WI38 (cell line): ENCODE data around the gene DDC.
"Not testable (repeated sequence)": the region's sequence is repeated elsewhere in the genome, so short reads cannot be mapped to it uniquely, and the experiment has no call there.

Experiments used
- H3K4me3 ChIP-seq: 2 replicates; pipeline ENCODE4 v1.5.1; 2011; ENCODE audit warnings: low read depth, mild to moderate bottlenecking, control low read depth, low read length
- TF ChIP-seq, protein P1 (sequence below): IDR thresholded peaks from 2 replicates; pipeline ENCODE4 v1.5.1; 2012; ENCODE audit warnings: low read depth, mild to moderate bottlenecking, control low read depth, low read length

DDC gene

DNA sequence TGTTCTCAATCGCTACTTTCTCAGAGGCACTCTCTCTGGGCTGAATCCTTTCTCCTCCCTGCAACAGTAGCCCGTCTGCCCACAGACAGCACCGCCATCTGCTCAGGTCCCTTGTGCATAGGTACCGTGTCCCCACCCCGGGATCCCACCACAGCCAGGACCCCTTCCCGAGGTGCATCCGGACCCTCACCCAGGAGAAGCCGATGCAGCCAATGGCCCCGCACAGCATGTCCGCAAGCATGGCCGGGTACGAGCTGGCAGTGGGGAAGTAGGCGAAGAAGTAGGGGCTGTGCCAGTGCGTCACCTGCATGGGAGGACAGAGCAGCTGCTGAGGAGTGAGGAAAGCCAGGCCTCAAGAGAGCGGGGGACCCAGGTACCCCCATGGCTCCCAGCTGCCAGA is 25.5 kb downstream of the DDC start:
- TF ChIP-seq, protein P1, sequence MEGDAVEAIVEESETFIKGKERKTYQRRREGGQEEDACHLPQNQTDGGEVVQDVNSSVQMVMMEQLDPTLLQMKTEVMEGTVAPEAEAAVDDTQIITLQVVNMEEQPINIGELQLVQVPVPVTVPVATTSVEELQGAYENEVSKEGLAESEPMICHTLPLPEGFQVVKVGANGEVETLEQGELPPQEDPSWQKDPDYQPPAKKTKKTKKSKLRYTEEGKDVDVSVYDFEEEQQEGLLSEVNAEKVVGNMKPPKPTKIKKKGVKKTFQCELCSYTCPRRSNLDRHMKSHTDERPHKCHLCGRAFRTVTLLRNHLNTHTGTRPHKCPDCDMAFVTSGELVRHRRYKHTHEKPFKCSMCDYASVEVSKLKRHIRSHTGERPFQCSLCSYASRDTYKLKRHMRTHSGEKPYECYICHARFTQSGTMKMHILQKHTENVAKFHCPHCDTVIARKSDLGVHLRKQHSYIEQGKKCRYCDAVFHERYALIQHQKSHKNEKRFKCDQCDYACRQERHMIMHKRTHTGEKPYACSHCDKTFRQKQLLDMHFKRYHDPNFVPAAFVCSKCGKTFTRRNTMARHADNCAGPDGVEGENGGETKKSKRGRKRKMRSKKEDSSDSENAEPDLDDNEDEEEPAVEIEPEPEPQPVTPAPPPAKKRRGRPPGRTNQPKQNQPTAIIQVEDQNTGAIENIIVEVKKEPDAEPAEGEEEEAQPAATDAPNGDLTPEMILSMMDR: no peak
- H3K4me3 ChIP-seq: no peak overlapping the region

DNA sequence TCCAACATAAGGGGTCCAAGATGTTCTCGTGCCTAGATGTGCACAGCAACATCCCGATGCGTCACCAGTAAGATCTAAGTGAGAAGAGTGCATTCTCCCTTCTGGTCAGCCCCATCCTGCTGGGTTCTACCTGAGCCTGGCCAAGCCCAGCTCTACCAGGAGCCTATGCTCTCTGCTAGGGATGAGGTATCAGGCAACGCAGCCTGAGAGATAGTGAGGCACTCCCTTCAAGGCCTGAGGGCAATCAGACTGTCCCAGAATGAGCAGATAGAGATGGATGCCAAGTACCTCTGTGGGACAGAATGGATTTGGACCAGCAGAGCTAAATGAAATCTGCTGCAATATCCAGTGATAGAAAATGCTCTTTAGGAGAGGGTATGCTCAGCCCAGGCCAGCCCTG is 26.7 kb downstream of the DDC start:
- no peak overlapping the region for H3K4me3 ChIP-seq
- TF ChIP-seq, protein P1: no peak

DNA sequence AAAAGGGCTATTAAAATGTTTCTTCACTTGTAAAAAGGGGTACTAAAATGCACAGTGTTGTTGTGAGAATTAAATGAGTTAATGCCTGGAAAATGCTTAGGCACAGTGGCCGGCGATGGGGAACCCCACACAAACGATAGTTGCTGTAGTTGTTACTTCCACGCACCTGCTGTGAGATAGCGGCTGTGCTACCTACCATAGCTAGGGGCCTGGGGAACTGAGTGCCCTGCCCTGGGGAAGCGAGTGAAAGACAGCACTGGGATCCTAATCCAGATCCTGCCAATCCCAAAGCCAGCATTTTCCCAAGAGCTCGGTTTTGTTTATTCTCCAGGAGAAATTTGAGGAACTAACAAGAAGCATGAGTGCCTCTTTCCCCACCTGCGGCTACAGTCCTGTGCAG is 27.8 kb downstream of the DDC start:
- no peak overlapping the region for H3K4me3 ChIP-seq
- TF ChIP-seq, protein P1: no peak

DNA sequence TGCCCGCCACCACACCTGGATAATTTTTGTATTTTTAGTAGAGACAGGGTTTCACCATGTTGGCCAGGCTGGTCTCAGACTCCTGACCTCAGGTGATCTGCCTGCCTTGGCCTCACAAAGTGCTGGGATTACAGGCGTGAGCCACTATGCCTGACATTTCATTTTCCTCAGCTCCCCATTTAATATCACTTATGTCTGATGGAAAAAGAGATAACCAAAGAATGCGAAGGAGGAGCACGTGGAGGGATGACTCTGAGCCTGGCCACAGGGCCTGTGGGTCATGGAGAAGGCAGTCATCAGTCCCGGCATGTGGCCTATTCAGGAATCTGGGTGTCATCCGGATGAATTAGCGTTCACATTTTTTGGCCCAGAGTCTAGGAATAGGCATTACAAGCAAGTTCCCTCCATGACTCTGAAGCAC is 29.9 kb downstream of the DDC start:
- not testable (repeated sequence) for H3K4me3 ChIP-seq

DNA sequence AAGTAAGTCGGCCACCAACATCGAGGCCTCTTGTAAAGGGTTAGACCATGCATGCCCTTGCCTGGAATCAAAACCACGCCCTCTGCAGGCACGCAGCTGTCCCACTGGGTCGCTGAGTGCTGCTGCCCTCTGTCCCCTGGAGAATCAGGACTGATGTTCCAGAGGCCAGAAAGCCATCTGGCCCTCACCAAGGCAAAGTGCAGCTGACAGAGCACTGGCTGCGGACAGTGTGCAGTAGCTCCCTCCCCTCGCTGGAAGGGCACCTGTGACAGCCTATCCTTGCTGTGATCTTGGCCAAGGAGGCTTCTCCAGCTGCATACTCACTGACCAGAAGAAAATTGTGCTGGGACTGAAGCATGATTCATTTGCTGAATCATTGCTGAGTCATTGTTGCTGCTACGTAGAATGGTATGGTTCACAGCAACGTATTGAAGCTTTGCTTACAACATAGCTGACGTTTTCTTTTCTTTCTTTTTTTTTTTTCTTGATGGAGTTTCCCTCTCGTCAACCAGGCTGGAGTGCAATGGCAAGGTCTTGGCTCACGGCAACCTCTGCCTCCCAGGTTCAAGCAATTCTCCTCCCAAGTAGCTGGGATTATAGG is 30.4 kb downstream of the DDC start:
- TF ChIP-seq, protein P1: no peak
- no peak overlapping the region for H3K4me3 ChIP-seq

DNA sequence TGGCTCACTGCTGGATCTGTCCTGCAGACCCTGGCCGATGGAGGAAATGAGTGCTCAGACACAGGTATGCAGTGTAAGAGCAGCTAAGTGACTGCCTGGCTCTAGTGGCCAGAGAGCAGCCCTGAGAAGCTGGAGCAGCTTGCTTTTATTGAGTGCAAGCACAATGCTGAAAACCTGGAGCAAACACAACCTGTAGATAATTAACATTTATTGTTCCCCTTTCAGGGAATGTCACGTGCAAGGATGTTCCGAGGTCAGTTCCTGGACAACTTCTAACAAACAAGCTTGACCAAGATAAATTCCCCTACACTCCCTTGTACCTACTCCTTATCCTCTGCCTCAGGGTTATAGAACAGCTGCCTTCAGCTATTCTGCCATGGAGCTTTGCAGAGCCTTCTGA is 31.3 kb downstream of the DDC start:
- TF ChIP-seq, protein P1: no peak
- no peak overlapping the region for H3K4me3 ChIP-seq

DNA sequence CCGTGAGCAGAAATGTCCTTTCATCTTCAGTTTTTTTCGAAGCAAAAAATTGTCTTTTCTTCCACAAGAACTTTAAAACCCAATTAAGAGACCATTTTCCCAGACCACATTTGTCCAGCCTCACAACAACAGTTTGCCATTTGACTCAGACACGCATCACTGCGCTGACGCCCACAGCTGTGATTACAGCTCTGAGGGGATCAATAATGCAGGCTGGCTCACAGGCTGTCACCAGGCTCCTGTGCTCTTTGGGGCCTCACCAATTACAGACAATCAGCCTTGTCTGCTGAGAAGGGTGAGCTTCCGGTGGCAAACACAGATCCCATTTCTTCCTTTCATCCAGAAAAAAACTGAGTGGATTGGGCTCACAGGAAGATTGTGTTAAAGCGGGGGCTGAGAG is 33.3 kb downstream of the DDC start:
- TF ChIP-seq, protein P1: no peak
- no peak overlapping the region for H3K4me3 ChIP-seq

DNA sequence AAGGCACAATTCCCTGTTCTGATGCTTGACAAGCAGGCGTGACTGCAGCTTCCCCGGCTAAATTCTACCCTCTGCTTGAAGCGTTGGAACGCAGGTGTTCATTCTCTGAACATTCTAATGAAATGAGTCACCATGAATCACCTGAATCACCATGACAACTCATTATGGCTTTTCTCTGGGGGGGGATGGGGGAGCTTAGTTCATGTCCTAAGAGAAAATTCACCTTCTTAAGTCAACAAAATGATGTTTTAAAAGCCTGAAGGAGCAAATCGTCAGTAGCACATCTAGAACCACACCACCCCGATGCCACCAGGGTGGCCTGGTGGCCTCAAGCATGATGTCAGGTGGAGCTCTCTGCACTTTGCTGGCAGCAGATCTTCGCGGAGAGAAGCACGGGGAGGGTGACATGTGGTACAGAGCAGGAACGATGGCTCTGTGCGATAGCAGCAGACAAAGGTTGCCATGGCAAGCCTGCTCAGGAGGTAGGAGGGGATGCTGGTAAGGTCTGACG is 33.7 kb downstream of the DDC start:
- TF ChIP-seq, protein P1: no peak
- no peak overlapping the region for H3K4me3 ChIP-seq
